Stimulated activated CD4-positive, alpha-beta T cell treated with anti-CD3 and anti-CD28 coated beads, Interleukin-2, amount 100 ng/mL, for 48 hours (primary cell): ENCODE data around the gene SOBP.
A peak's percentile ranks its signal among the peaks of the same experiment; 100 is the strongest.

ENCODE experiments used
- DNase-seq, 2 donors: peaks; one replicate each; pipeline ENCODE4 v3.0.0-alpha.2; 2020

SOBP gene

DNA sequence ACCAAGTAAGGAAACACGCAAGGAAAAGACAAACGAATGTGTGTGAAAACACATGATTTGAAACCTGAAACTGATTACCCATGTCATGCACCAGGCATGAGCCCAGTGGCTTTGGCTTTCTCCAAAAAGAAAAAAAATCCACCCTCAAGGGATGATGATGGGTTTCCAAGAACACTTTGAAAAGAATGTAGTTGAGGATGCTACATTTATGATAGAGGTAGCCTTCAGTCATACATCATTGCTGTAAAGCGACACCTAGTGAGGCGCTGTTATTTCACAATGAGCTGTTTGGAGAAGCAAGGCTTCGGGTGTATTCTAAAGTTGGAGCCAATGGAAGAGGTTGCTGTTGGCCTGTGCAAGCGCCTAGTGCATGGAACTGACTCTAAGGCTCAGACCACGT is 209.3 kb downstream of the SOBP start:
- DNase-seq: no peak

GRCh38 chr6:107699697-107700325 is 209.9 kb downstream of the SOBP start:
- DNase-seq: no peak

DNA sequence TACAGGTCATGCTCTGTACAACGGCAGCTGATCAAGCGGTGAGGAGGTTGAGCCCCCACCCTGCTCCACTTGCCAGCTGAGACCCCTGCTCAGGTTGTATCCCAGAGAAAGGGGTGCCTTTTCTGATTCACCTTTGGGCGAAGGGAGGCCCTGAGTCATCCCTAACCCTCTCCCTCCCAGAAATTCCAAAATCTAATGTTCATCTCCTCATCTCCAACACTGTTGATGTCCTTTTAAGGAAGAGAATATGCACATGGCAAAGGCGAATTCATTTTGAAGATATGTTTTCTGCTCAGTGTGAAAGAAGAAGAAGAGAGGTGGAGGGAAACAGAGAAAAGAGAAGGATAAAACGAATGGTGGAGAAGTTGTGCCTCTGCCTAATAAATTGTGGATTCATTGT is 213.7 kb downstream of the SOBP start:
- no peak for DNase-seq

DNA sequence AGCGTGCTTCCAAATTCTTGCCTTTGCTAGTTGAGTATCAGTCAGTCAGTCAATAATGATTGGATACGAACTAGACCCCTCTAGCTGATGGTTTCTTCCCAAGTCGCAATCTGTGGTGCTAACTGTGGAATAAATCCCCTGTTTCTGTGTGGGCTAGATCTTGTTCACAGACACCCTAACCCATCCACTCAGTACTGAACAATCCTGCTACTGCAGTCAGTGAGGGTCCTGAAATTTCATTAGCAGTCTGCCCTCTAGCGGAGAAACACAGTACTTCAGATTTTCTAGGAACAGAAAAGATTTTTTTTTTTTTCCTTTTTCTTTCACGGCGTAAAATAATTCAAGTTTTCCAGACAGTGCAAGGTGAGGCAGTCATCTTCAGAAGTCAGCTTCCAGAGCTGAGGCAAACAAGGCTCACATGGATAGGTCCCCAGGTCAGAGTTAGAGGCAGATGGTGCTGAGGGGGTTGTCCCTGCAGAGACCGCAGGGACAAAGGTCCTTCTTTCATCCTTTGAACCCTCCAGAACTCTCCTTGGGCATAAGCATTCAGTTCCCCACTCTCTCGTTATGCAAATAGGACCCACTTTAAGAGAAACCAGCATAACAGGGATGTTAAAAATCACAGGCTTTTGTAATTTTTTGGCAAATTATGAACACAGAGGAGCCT is 214.6 kb downstream of the SOBP start:
- DNase-seq: peak; percentile 28 to 30

DNA sequence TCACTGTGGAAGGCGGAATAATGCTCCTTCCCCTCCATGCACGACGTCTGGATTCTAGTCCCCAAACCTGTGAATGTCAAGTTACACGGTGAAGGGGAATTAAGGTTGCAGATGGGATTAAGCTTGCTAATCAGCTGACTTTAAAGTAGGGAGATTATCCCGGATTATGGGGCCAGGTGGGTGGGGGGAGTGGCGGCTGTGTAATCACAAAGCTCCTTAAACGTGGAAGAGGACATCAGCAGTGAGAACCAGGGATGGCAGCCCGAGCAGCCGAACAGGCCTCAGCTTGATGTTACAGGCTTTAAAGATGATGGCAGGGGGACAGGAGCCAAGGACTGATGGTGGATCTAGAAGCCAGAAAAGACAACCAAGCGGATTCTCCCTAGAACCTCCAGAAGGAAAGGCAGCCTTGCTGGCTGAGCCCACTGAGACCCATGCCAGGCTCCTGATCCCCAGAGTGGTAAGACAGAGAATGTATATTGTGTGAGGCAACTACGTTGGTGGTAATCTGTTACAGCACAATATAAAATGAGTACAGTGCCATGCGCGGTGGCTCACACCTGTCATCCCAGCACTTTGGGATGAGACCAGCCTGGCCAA is 216.7 kb downstream of the SOBP start:
- no peak for DNase-seq

DNA sequence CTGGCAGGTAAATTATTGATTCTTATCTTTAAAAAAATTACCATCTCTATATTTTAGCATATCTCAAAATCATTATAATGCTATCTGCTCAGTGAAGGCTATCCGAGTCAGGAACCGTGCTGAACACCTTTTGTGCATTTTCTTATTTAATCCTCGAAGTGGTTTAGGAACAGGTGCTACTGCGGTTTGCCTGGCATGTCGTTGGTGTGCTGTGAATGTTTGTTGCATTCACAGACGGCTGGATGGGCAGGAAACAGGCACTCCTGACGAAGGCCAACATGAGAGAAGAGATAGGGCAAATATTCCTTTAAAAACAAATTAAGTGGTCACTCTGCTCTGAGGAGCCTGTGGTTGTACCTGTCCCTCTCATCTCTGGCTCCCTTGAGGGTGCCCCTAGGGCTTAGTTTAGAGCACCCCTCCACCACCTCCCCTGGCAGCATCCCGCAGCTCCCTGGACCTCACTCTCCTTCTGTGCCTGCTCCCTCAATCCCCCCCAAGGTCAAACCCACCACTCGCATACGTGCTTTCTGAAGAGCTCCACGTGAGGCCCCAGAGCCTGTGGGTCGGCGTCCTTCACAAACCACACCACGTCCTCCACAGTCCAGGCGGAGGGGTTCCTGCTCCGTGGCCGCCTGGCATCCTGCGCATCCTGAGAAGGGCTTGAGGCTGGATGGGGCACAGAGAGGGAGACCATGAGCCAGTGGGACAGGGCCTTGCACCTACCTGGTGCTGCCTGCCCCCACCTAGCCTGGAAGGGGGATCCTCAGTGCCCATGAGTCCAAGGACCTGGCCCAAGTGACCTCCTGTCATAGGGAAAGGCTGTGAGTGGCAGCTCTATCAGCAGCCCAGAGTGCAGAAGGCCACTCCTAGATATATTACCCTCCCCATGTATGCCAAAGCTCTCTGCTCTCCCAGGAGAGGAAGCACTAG is 217.7 kb downstream of the SOBP start:
- no peak for DNase-seq

DNA sequence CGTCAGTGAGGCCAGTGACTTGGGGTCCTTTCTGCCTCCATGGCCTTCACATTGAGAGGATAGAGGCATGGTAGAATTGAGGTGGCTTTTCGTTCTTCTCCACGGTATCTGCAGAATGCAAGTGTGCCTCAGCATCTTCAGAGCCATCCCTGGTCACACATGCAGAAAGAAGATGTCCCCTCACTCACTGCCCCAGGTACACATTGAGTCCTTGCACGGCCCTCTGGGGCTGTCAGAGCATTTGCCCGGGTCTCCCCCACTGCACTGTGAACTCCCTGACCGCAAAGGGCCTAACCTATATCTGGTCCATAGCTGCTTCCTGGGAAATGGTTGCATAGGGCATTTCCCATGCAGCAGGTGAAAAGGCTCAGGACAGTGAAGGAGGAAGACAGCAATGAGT is 218.5 kb downstream of the SOBP start:
- no peak for DNase-seq

DNA sequence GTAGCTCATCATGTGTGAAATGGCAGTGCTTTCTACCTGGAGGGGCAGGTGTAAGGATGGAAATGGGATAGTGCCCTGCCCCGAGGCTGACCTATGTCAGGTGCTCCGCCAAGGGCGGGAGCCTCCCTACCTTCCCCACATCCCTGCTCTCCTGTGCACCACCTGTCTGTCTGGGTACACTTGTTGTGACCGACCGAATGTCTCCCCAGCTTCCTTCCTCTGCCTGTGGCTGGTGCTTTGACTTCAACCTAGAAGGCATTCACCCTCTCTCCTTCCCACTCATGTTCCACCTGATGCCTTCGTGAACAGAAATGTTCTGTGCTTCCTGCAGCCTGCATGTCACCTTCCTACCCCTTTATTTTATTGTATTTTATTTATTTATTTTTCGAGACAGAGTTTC is 219.4 kb downstream of the SOBP start:
- DNase-seq: no peak
